ENCODE measurements around the gene AIPL1.

The AIPL1 gene

GRCh38 chr17:6374761-6375312, 60.1 kb downstream of the AIPL1 start:
- no peaks in the 10 kb centered on the region for H3K9me2 ChIP-seq (ENCODE audit: low read depth, low read length)

GRCh38 chr17:6374271-6374691, 60.6 kb downstream of the AIPL1 start:
- no peaks in the 10 kb centered on the region for H3K27me3 ChIP-seq (ENCODE audit: insufficient read depth, low read length)
- H4K20me1 ChIP-seq (ENCODE audit: insufficient read depth, low read length) = no peaks in the 10 kb centered on the region
- no peaks in the 10 kb centered on the region for H3K36me3 ChIP-seq (ENCODE audit: insufficient read depth, low read length)
- no peak overlapping the region for H2AFZ ChIP-seq (ENCODE audit: low read length)
- no peak overlapping the region for H3K9ac ChIP-seq (ENCODE audit: low read length)
- H3K4me2 ChIP-seq (ENCODE audit: low read length) = no peak overlapping the region
- no peak for TF ChIP-seq EZH2 (IDR thresholded peaks at IDR 0.05; ENCODE audit: borderline replicate concordance, low read length)
- no peak for TF ChIP-seq CTCF (IDR thresholded peaks at IDR 0.05; ENCODE audit: low read length)
- H3K27ac ChIP-seq (ENCODE audit: low read depth, low read length, poor library complexity, severe bottlenecking) = no peak overlapping the region
- H3K79me2 ChIP-seq (ENCODE audit: insufficient read depth, low read length) = no peaks in the 10 kb centered on the region
- no peaks in the 10 kb centered on the region for H3K9me2 ChIP-seq (ENCODE audit: low read depth, low read length)
- H3K9me3 ChIP-seq (ENCODE audit: low read length) = no peaks in the 10 kb centered on the region
- no peak overlapping the region for H3K4me3 ChIP-seq (ENCODE audit: low read depth, low read length, poor library complexity, severe bottlenecking)
- H3F3A ChIP-seq (ENCODE audit: insufficient read depth, low read length) = no peaks in the 10 kb centered on the region
- no peaks in the 10 kb centered on the region for H3K4me1 ChIP-seq (ENCODE audit: insufficient read depth, low read length, severe bottlenecking)

More at GRCh38 chr17:6374761-6375312, 60.1 kb downstream of the AIPL1 start:
- no peak overlapping the region for H3K4me3 ChIP-seq (ENCODE audit: low read depth, low read length, poor library complexity, severe bottlenecking)
- H4K20me1 ChIP-seq (ENCODE audit: insufficient read depth, low read length) = no peaks in the 10 kb centered on the region
- no peak overlapping the region for H3K9ac ChIP-seq (ENCODE audit: low read length)
- no peaks in the 10 kb centered on the region for H3K36me3 ChIP-seq (ENCODE audit: insufficient read depth, low read length)
- H3K9me3 ChIP-seq (ENCODE audit: low read length) = no peaks in the 10 kb centered on the region
- no peak overlapping the region for H3K27ac ChIP-seq (ENCODE audit: low read depth, low read length, poor library complexity, severe bottlenecking)
- no peak overlapping the region for H2AFZ ChIP-seq (ENCODE audit: low read length)
- H3F3A ChIP-seq (ENCODE audit: insufficient read depth, low read length) = no peaks in the 10 kb centered on the region
- no peaks in the 10 kb centered on the region for H3K4me1 ChIP-seq (ENCODE audit: insufficient read depth, low read length, severe bottlenecking)
- TF ChIP-seq EZH2 (IDR thresholded peaks at IDR 0.05; ENCODE audit: borderline replicate concordance, low read length) = no peak
- TF ChIP-seq CTCF (IDR thresholded peaks at IDR 0.05; ENCODE audit: low read length) = no peak
- no peak overlapping the region for H3K4me2 ChIP-seq (ENCODE audit: low read length)
- no peaks in the 10 kb centered on the region for H3K79me2 ChIP-seq (ENCODE audit: insufficient read depth, low read length)
- no peaks in the 10 kb centered on the region for H3K27me3 ChIP-seq (ENCODE audit: insufficient read depth, low read length)

All from OCI-LY1 (cell line).